D341Med (cell line): ENCODE results near the gene OR1A2.
"Not testable (repeated sequence)": the region's sequence is repeated elsewhere in the genome, so short reads cannot be mapped to it uniquely, and the experiment has no call there.

Source experiments
- DNase-seq: peaks from one replicate; pipeline ENCODE4 v3.0.0; 2012; ENCODE audit warnings: low spot score

Gene OR1A2

GRCh38 chr17:3197219-3197618 lies at the start of gene OR1A2:
Gene OR1A2 (plus strand): TSS chr17:3197519. CDS start chr17:3197519, 0 bp downstream.
- no peak for DNase-seq

DNA sequence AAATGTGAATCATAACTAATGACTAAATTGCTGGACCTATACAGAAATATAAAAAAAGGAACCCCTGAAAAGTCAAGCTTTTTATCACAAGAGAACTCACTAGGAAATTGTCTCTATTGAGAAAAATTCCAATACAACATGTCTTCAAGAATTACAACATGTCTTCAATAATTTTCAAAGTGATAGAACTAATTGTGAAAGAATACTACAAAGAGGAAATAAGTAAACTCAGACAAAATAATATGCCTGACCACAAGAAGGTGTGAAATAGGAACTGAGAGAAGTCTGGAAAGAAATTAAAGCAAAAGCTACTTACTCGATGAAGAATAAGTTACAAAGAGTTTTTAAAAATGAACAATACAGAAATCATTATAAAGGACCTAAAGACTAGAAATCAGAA lies 40.1 kb upstream of the OR1A2 start:
- DNase-seq, result no peak

DNA sequence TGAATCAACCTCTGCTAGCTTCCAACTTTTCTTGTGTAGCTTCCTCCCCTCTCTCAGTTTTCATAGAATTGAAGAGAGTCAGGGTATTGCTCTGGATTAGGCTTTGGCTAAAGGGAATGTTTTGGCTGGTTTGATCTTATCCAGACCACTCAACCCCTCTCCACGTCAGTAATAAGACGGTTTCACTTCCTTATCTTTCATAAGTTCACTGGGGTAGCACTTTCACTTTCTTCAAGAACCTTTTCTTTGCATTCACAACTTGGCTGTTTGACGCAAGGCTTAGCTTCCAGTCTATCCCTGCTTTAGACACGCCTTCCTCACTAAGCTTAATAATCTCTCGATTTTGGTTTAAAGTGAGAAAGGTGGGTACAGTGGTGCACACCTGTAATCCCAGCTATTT lies 29.7 kb upstream of the OR1A2 start:
- no peak for DNase-seq

GRCh38 chr17:3189961-3190360 lies 7.4 kb upstream of the OR1A2 start:
- no peak for DNase-seq

DNA sequence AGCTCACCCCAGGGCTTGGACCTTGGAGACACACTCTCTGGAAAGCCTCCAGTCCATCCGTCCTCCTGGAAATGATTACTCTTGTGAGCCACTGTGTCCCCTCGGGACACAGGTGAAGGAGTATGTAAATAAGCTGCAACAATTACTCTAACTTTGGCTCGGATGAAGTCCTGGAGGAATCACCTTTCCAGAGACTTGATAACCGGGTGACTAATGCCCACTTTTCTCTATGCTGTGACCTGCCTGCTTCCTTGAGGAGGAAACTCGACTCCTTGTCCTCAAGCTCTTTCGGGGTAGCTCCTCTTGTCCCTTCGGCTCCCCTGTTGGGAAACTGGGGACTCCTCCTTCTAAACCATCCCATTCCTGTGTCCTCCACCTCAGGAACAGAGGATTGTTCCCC lies 10.0 kb downstream of the OR1A2 start, which contains the start of gene OR1A1:
TSS of gene OR1A1 (plus strand) at position 301 of the 400 bp plus-strand sequence. CDS start 7,954 bp downstream, outside the sequence.
- no peak for DNase-seq

GRCh38 chr17:3208484-3208883 lies 11.2 kb downstream of the OR1A2 start:
- DNase-seq, result no peak

DNA sequence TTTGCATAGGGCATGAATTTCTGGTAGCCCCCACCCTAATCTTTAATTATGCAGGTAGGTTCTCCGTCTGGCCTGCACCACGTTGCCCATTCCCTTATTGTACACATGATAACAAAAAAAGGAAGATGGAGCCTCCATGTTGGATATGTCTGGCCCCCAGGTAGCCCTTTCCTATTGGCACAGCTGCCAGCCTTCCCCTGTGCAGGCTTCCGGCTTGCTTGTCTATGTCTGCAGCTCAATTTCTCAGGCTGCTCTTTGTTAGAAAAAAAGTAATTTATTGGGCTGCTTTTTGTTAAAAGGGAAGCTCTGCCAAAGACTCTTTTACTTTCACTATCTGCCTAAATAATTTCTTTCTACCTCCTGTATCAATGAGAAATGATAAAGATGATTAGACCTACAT lies 15.7 kb downstream of the OR1A2 start:
- DNase-seq, result no peak

DNA sequence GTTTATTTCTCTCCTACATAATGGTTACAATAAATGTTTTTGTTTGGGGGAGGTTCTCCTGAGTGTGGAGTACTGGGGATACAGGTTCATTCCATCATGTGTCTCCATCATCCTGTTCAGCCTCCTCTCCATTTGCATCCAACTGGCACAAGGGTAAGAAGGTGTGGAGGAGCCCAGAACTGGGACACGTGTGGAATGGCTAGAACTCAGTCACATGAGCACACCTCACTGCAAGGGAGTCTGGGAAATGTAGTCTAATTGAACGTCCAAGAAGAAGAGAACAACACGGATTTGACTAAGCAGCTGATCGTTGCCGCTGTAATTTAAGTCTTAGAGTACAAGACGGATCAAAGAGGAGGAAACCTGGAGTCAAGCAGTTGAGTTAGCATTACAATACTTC lies 16.3 kb downstream of the OR1A2 start:
- DNase-seq, result no peak

DNA sequence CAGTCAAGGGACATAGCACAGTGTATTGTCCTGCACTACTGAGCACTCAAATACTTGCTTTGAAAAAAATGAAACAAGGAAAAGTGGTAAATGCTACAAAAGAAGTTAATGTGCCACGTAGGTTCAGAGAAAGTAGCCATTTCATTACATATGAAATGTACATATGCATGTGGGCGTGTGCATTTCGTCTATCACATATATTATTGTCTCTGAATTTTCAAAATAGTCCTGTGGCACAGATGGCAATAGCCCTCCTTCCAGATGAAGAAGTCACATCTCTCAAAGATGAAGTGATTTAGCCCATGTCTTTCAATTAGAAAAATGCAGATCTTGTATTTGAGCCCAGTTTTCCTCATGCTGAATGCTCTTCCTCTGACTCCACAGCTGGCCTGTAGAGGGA lies 22.7 kb downstream of the OR1A2 start:
- DNase-seq, result not testable (repeated sequence)

DNA sequence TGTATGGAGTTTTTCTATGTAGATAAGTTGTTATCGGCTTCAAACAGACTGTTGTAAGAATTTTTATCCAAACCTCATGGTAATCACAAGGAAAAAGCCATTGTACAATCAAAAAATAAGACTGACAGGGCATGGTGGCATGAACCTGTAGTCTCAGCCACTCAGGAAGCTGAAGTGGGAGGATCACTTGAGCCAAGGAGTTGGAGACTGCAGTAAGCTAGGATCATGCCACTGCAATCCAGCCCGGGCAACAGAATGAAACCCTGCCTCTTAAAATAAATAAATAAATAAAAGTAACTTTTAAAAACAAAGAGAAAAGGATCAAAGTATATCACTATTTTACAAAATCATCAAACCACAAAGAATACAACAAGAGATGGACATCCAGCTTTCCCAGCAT lies 24.5 kb downstream of the OR1A2 start:
- no peak for DNase-seq

GRCh38 chr17:3222505-3222904 lies 25.2 kb downstream of the OR1A2 start:
- DNase-seq, result no peak

DNA sequence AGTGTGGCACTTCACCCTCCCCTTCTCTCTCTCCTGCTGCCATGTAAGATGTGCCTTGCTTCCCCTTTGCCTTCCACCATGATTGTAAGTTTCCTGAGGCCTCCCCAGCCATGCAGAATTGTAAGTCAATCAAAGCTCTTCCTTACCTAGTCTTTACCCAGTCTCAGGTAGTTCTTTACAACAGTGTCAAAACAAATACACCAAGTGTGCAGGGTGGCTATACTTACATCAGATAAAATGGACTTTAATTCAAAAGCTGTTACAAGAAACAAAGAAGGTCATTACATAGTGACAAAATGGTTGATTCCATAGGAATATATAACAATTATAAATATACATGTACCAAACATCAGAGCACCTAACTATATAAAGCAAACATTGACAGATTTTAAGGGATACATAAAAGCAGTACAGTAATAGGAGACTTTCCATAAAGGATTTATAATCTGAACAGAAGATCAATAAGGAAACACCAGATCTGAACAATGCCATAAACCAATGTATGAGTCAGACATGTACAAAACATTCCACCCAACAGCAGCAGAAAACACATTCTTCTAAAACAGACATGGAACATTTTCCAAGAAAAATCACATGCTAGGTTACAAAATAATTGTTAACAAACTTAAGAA lies 27.5 kb downstream of the OR1A2 start:
- not testable (repeated sequence) for DNase-seq

GRCh38 chr17:3232300-3232699 lies 35.0 kb downstream of the OR1A2 start:
- DNase-seq, result not testable (repeated sequence)

DNA sequence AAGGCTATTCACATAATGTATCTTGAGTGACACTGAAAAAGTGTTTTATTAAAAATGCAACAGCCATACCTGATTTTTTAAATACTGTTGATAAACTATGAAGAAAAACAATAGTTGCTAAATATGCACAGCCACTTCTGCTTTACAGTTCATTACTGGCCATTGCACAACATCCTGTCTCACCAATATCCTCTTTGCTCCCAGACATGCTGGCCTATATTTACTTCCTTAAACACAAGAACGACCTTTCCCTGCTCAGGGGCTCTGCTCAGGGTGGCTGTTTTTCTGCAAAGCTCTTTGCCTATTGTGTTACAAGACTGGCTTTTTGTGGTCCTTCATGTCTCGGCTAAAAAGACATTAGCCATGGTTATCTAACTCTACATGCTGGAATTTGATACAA lies 41.4 kb downstream of the OR1A2 start:
- DNase-seq, result not testable (repeated sequence)

GRCh38 chr17:3241044-3241443 lies 43.7 kb downstream of the OR1A2 start:
- not testable (repeated sequence) for DNase-seq

GRCh38 chr17:3244841-3245240 lies 47.5 kb downstream of the OR1A2 start:
- not testable (repeated sequence) for DNase-seq
